ENCODE data around the gene KRTAP10-11.
"Not testable (repeated sequence)": the region's sequence is repeated elsewhere in the genome, so short reads cannot be mapped to it uniquely, and the experiment has no call there.

KRTAP10-11 gene

DNA sequence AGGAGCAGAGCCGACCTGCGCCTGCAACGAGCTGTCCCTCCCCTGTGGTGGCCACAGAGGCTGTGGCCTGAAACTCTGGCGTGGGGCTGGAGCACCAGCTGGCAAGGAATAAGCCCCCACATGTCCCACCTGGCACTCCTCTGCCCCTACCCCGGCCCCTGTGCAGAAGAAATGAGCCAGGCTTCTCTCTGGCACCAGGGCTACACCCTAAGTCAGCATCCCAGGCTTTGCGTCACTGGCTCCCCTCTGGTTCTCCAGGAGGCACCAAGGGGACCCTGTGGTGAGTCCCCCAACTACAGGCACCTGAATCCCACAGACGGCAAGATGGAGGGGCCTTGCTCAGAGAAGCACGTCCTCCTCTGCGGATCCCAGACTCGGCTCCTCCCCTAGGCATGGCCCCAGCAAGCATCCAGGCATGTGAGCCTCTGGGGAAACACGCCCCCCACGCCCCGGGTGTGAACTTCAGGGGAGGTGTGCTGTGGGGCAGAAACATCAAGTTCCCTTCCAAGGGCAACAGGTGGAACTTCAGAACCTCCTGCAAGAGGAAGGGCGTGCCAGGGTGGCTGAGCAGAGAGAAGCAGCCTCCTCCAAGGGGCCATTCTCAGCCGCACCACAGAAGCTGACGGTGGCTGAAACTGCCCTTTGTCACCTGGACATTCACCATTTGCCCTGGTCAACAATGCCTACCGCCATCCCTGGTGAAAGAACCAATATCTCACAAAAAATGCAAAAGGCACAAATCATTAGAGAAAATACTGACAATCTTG, 42.9 kb upstream of the KRTAP10-11 start:
- TF ChIP-seq, protein P1, sequence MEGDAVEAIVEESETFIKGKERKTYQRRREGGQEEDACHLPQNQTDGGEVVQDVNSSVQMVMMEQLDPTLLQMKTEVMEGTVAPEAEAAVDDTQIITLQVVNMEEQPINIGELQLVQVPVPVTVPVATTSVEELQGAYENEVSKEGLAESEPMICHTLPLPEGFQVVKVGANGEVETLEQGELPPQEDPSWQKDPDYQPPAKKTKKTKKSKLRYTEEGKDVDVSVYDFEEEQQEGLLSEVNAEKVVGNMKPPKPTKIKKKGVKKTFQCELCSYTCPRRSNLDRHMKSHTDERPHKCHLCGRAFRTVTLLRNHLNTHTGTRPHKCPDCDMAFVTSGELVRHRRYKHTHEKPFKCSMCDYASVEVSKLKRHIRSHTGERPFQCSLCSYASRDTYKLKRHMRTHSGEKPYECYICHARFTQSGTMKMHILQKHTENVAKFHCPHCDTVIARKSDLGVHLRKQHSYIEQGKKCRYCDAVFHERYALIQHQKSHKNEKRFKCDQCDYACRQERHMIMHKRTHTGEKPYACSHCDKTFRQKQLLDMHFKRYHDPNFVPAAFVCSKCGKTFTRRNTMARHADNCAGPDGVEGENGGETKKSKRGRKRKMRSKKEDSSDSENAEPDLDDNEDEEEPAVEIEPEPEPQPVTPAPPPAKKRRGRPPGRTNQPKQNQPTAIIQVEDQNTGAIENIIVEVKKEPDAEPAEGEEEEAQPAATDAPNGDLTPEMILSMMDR (IDR thresholded peaks at IDR 0.05; ENCODE audit: low read depth, low read length), result no peak
- DNase-seq (ENCODE audit: extremely low read depth, low read depth), result no peak

DNA sequence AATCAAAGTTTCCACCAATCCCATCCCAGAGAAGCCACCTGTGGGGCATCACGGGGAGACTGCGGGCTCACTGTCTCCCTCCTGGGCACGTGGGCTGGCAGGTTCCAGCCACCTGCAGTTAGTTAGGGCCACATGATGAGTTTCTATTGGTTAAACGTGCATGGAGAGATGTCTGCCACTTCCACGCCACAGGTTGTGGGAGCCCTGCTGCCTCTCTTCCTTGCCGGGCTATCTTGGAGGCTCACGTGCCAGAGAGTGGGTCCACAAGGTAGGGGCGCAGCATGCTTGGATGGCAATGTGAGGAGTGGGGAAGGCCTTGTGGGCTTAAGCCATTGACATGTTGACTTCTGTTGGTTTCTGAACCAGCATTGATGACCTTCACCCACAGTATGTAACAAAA, 42.3 kb upstream of the KRTAP10-11 start:
- no peak for DNase-seq (ENCODE audit: extremely low read depth, low read depth)
- TF ChIP-seq, protein P1 (IDR thresholded peaks at IDR 0.05; ENCODE audit: low read depth, low read length), result no peak

DNA sequence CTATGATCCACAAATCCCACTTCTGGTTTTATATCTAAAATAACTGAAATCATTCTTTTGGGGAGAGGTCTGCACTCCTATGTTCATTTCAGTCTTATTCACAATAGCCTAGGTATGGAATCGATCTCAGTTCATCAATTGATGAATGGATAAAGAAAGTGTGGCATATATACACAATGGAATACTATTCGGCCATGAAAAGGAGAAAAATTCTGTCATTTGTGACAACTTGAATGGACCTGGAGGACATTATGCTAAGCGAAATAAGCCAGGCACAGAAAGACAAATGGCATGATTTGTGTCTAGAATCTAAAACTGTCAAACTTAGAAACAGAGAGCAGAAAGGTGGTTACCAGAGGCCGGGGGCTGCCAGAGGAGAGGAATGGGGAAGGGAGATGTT, 39.7 kb upstream of the KRTAP10-11 start:
- TF ChIP-seq, protein P1 (IDR thresholded peaks at IDR 0.05; ENCODE audit: low read depth, low read length), result no peak
- DNase-seq (ENCODE audit: extremely low read depth, low read depth), result no peak

DNA sequence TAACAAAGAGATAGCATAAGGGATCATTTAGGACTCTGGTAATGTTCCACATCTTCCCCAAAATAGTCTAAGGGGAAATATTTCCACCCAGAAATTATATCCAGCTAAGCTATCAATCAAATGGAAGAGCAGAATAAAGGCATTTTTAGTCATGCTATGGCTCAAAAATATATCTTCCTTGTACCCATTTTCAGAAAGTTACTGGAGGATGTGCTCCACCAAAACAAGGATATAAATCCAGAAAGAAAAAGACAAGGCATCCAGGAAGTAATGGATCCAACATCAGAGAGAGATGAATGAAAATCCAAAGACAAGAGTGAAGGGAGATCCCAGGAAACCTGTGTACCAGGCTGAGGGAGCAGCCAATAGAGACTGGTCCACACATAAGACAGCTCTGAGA, 37.0 kb upstream of the KRTAP10-11 start:
- no peak for DNase-seq (ENCODE audit: extremely low read depth, low read depth)

DNA sequence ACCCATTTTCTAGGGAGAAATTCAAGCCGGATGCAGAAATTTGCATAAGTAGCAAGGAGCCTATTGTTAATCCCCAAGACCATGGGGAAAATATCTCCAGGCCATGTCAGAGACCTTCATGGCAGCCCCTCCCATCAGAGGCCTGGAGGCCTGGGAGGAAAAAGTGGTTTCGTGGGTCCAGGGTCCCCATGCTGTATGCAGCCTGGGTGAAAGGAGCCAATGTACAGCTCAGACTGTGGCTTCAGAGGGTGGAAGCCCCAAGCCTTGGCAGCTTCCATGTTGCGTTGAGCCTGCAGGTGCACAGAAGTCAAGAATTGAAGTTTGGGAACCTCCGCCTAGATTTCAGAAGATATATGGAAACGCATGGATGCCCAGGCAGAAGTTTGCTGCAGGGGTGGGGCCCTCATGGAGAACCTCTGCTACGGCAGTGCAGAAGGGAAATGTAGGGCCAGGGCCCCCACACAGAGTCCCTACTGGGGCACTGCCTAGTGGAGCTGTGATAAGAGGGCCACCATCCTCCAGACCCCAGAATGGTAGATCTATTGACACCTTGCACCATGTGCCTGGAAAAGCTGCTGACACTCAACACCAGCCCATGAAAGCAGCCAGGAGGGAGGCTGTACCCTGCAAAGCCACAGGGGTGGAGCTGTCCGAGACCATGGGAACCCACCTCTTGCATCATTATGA, 35.9 kb upstream of the KRTAP10-11 start:
- DNase-seq (ENCODE audit: extremely low read depth, low read depth), result not testable (repeated sequence)

More for the DNA sequence above, 37.0 kb upstream of the KRTAP10-11 start:
- TF ChIP-seq, protein P1 (IDR thresholded peaks at IDR 0.05; ENCODE audit: low read depth, low read length), result no peak

DNA sequence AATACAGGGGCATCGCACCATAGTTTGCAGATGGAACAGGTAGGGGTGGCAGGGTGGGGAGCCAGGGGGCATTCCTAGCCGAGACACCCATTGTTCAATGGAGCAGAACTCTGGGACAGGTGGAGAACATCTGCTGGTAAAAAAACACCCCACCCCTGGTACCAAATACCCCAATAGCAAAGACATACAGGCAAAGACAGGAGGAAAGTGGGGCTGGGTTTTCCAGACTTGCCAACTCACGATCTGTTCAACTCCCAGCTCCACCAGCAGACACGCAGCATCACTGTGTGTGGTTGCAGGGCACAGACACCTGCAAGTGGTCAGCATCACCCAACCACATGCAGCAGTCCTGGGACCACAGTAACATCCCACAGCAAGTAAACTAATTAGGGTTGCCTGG, 34.7 kb upstream of the KRTAP10-11 start:
- no peak for DNase-seq (ENCODE audit: extremely low read depth, low read depth)
- TF ChIP-seq, protein P1 (IDR thresholded peaks at IDR 0.05; ENCODE audit: low read depth, low read length), result no peak

DNA sequence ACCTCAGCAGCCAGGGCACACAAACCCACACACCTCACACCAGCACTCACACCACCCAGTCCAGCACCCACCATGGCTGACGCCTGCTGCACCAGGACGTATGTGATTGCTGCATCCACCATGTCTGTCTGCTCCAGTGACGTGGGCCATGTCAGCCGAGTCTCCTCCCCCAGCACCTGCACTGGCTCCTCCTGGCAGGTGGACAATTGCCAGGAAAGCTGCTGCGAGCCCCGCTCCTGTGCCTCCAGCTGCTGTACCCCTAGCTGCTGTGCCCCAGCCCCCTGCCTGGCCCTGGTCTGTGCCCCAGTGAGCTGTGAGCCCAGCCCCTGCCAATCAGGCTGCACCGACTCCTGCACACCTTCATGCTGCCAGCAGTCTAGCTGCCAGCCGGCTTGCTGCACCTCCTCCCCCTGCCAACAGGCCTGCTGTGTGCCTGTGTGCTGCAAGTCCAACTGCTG, 34.2 kb upstream of the KRTAP10-11 start, which contains the start of gene KRTAP10-8:
TSS of gene KRTAP10-8 (plus strand) at position 51 of the 458 bp plus-strand sequence. CDS start at position 73, 22 bp downstream.
- no peak for DNase-seq (ENCODE audit: extremely low read depth, low read depth)
- TF ChIP-seq, protein P1 (IDR thresholded peaks at IDR 0.05; ENCODE audit: low read depth, low read length), result no peak

Data from AG09319 (cell line).